GM23248 (cell line): ENCODE data around the gene RIPK3. TPM values are rescaled to one million over a fixed set of nuclear protein-coding genes. Genes with fewer than 3 reads are reported as not detected.
A peak's percentile ranks its signal among the peaks of the same experiment; 100 is the strongest.

Experiments used
- DNase-seq: peaks from one replicate; pipeline ENCODE4 v3.0.0-alpha.2; 2015
- H2AFZ ChIP-seq: fragments of 200-600 bp; sonication (generic); 2 replicates; pipeline ENCODE4 v1.6.1; 2016; ENCODE audit warnings: antibody characterized with exemption
- H3F3A ChIP-seq: fragments of 200-600 bp; sonication (generic); 2 replicates; pipeline ENCODE4 v1.6.1; 2016; ENCODE audit warnings: mild to moderate bottlenecking, antibody characterized with exemption, mixed run types; ENCODE audit not compliant: insufficient read depth
- H3K27ac ChIP-seq: fragments of 200-600 bp; sonication (generic); 2 replicates; pipeline ENCODE4 v1.5.1; 2016; ENCODE audit warnings: mild to moderate bottlenecking
- H3K27me3 ChIP-seq: fragments of 200-600 bp; sonication (generic); replicated peaks from 2 replicates; pipeline ENCODE4 v1.6.1; 2016; ENCODE audit warnings: mild to moderate bottlenecking; ENCODE audit not compliant: insufficient read depth
- H3K36me3 ChIP-seq: fragments of 200-600 bp; sonication (generic); 2 replicates; pipeline ENCODE4 v1.6.1; 2016; ENCODE audit warnings: low read depth, mild to moderate bottlenecking
- H3K4me1 ChIP-seq: fragments of 200-600 bp; sonication (generic); 2 replicates; pipeline ENCODE4 v1.6.1; 2016; ENCODE audit warnings: mild to moderate bottlenecking; ENCODE audit not compliant: insufficient read depth
- H3K4me2 ChIP-seq: fragments of 200-600 bp; sonication (generic); one replicate; pipeline ENCODE4 v1.6.1; 2016; ENCODE audit warnings: mild to moderate bottlenecking; ENCODE audit not compliant: unreplicated experiment
- H3K4me3 ChIP-seq: fragments of 200-600 bp; sonication (generic); 2 replicates; pipeline ENCODE4 v1.5.1; 2016; ENCODE audit warnings: mild to moderate bottlenecking
- H3K79me2 ChIP-seq: fragments of 200-600 bp; sonication (generic); 2 replicates; pipeline ENCODE4 v1.6.1; 2016; ENCODE audit warnings: mild to moderate bottlenecking; ENCODE audit not compliant: insufficient read depth
- H3K9ac ChIP-seq: fragments of 200-600 bp; sonication (generic); 2 replicates; pipeline ENCODE4 v1.6.1; 2016; ENCODE audit warnings: mild to moderate bottlenecking
- H3K9me2 ChIP-seq: fragments of 200-600 bp; sonication (generic); 2 replicates; pipeline ENCODE4 v1.6.1; 2016; ENCODE audit warnings: mixed run types, mild to moderate bottlenecking, moderate library complexity; ENCODE audit not compliant: insufficient read depth
- H3K9me3 ChIP-seq: fragments of 200-600 bp; sonication (generic); one replicate; pipeline ENCODE4 v1.6.1; 2017; ENCODE audit warnings: low read depth
- H4K20me1 ChIP-seq: fragments of 200-600 bp; sonication (generic); 2 replicates; pipeline ENCODE4 v1.6.0; 2016; ENCODE audit not compliant: insufficient read depth
- EZH2 ChIP-seq: fragments of 200-600 bp; sonication (generic); IDR thresholded peaks from 2 replicates; pipeline ENCODE4 v1.6.1; 2018; ENCODE audit warnings: antibody characterized with exemption, mild to moderate bottlenecking; ENCODE audit not compliant: insufficient read depth, poor library complexity, severe bottlenecking
- EZH2phosphoT487 ChIP-seq: fragments of 200-600 bp; sonication (generic); IDR thresholded peaks from 2 replicates; pipeline ENCODE4 v1.6.1; 2018; ENCODE audit warnings: antibody characterized with exemption, moderate library complexity, mild to moderate bottlenecking, low read depth; ENCODE audit not compliant: insufficient read depth
- WGBS, 2 experiments: methylation state at CpG; one replicate each; pipeline ENCODE4 v1.1.6; 2015 to 2017; ENCODE audit warnings: low lambda C conversion rate in 2 of 2, low coverage in 1 of 2; ENCODE audit errors: missing lambda C conversion rate in 2 of 2; 5-methylcytosine and 5-hydroxymethylcytosine counted together
- in situ Hi-C: fragments of 300-500 bp; cut with MboI; formaldehyde crosslinking; loops from 2 replicates; pipeline ENCODE4 v1.15.0; 2020
- polyA plus RNA-seq: library from polyadenylated mRNA; unstranded; fragments of >200 nt; fragmentation: Nextera tagmentation; extraction: Ambion mirVana; gene quantifications from 2 replicates; pipeline ENCODE4 v1.2.1, GENCODE V29; 2016
- total RNA-seq: library from RNA; depleted of rRNA; stranded (reverse); fragments of >200 nt; shearing (Covaris generic); gene quantifications from 2 replicates; pipeline ENCODE4 v1.2.3, GENCODE V29; 2014

The RIPK3 gene
- total and polyA plus RNA-seq, 2 experiments from 2014 or later: 2.2 to 5.1 TPM

DNA sequence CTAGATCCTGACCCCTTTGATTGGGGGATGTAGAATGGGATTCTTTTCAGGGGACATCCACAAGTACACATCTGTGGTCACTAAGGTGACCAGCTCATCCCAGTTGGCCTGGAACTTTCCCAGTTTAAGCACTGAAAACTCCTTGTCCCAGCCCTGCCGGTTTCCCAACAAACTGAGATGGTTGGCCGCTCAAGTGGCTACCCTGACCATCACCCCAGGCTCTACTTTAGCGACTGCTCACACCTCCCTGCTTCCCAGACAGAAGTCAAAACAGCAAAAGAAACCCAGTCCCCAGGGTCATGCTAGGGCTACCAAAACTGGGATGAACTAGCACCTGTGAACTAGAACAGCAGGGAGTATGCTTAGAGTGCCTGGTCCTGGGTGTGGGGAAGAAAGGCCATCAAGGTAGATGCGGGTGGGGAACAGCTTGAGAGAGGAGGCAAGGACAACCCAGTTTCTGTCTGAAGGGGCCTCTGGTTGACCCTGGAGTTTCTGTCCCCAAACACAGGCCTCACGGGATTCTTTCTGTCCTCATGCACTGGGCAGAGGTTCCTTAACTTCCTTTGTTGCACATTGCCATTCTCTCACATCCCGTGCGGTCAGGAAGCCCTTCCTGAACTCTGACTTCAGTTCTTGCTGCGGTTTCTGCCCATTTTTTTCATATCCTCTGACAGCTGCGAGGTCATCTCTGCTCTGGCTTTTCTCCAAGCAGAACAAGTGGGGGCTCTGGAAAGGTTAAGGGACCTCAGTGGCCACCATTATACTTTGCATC, 26.9 kb downstream of the RIPK3 start:
- Histone ChIP-seq H3K9me2 (no peaks in the 10 kb centered on the region), H3K27ac (no peak overlapping the region), H3F3A (peaks cover 21% of the 10 kb centered on the region), H3K27me3 (no peaks in the 10 kb centered on the region), H3K4me2 (no peak overlapping the region), H3K9ac (no peak overlapping the region), H3K79me2 (no peaks in the 10 kb centered on the region), H3K36me3 (no peaks in the 10 kb centered on the region), H3K4me1 (peaks cover 28% of the 10 kb centered on the region), H3K9me3 (no peaks in the 10 kb centered on the region), H3K4me3 (no peak overlapping the region), H4K20me1 (no peaks in the 10 kb centered on the region), H2AFZ (no peak overlapping the region)
- TF ChIP-seq EZH2phosphoT487 (no peak), EZH2 (no peak)
- in situ Hi-C loops: no loop called here
- DNase-seq: no peak
- 90 to 92% methylated on average over 9 of the region's 9 CpGs for WGBS, 2 experiments

DNA sequence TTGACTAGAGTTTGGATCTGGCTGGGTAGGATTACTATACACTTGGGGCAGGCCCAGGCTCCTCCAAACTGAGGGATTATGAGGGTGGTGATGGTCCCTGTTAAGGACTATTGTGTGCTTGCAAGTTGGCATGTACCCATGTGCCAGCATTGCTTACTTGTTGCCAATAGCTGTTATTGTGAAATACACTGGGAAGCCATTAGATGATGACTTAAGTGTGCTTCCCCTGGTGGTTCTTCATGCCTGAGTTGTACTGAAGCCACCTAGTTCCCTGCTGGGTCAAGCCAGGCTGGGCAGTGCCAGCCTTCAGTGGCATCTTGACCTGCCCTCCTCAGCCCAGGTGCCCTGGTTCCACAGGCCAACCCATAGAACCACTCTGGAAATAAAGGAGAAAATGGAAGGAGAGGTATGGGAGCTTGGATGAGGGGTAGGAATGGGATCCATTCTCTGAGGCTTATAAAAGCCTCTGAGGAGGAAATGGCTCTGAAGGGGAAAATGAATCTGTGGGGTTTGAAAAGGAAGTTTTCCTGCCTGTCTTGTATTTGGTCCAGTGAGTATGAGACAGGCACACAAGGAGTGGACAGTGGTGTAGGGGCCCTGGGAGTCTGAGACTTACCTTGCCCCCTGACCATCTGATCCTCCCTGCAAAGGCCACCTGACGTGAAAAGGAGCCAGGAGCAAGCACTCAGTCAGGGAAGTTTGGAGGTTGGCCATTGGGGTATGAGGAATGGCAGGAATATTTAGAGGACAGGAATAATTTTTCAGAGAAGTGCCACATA, 27.8 kb downstream of the RIPK3 start:
- no peak overlapping the region for H3K27ac ChIP-seq
- peak overlapping the region; percentile 66; the same call in 1 of the 2 replicates for H2AFZ ChIP-seq
- H3K79me2 ChIP-seq: no peaks in the 10 kb centered on the region
- peak overlapping the region; percentile 27 for H3K4me2 ChIP-seq
- no peaks in the 10 kb centered on the region for H3K36me3 ChIP-seq
- DNase-seq: peak; percentile 68
- peaks cover 22% of the 10 kb centered on the region for H3K4me1 ChIP-seq
- no peak overlapping the region for H3K4me3 ChIP-seq
- no peaks in the 10 kb centered on the region for H3K9me3 ChIP-seq
- no peaks in the 10 kb centered on the region for H3K27me3 ChIP-seq
- H4K20me1 ChIP-seq: no peaks in the 10 kb centered on the region
- H3K9me2 ChIP-seq: no peaks in the 10 kb centered on the region
- WGBS, 2 experiments: 94 to 100% methylated on average over 1 of the region's 1 CpG
- TF ChIP-seq EZH2 (no peak), EZH2phosphoT487 (no peak)
- H3F3A ChIP-seq: peaks cover 12% of the 10 kb centered on the region
- in situ Hi-C loops: no loop called here
- 0 out of 2 replicates have a peak overlapping the region, but pooled peaks have one; percentile 52 for H3K9ac ChIP-seq

- TF ChIP-seq EZH2phosphoT487 (no peak), EZH2 (no peak)
These were observed 28.9 kb downstream of the RIPK3 start, which contains the start of gene LTB4R for GRCh38 chr14:24310646-24311604. Gene LTB4R (plus strand): TSS chr14:24311502. CDS start chr14:24315652, 4,150 bp downstream.

More at GRCh38 chr14:24310646-24311604, 28.9 kb downstream of the RIPK3 start, which contains the start of gene LTB4R:
- Histone ChIP-seq H3K36me3 (no peaks in the 10 kb centered on the region), H3K79me2 (no peaks in the 10 kb centered on the region), H3K27ac (no peak within 1 kb of the TSS), H3F3A (peaks cover 8% of the 10 kb centered on the region; the same call in 1 of the 2 replicates), H4K20me1 (no peaks in the 10 kb centered on the region), H3K9me2 (no peaks in the 10 kb centered on the region), H3K4me3 (peak within 1 kb of the TSS; percentile 59), H3K9ac (peak within 1 kb of the TSS; percentile 52), H3K27me3 (no peaks in the 10 kb centered on the region), H3K4me2 (peak within 1 kb of the TSS; percentile 27), H3K9me3 (no peaks in the 10 kb centered on the region), H2AFZ (peak within 1 kb of the TSS; percentile 66), H3K4me1 (peaks cover 15% of the 10 kb centered on the region)
- WGBS, 2 experiments: 6 to 8% methylated on average over 69 of the region's 99 CpGs
- peak; percentile 93 for DNase-seq
- in situ Hi-C loops: no loop called here
